Measurements from ENCODE around the gene RER1.

The RER1 gene

GRCh38 chr1:2376931-2377672 is 14.5 kb upstream of the RER1 start:
- no peak for DNase-seq

GRCh38 chr1:2377751-2378440 is 13.7 kb upstream of the RER1 start:
- DNase-seq = no peak

GRCh38 chr1:2378441-2378851 is 13.2 kb upstream of the RER1 start:
- DNase-seq = no peak

GRCh38 chr1:2378956-2379732 is 12.5 kb upstream of the RER1 start:
- no peak for DNase-seq

- no peak for DNase-seq
Measured at GRCh38 chr1:2379733-2380404, 11.8 kb upstream of the RER1 start.

GRCh38 chr1:2380816-2381591 is 10.6 kb upstream of the RER1 start:
- DNase-seq = no peak

- peak; percentile 80 to 85 for DNase-seq
Measured at GRCh38 chr1:2381741-2382620, 9.7 kb upstream of the RER1 start.

GRCh38 chr1:2382621-2383361 is 8.8 kb upstream of the RER1 start:
- DNase-seq = peak; percentile 31 to 50

GRCh38 chr1:2383576-2383975 is 8.1 kb upstream of the RER1 start:
- DNase-seq = no peak

GRCh38 chr1:2384130-2384860 is 7.3 kb upstream of the RER1 start:
- DNase-seq = no peak

GRCh38 chr1:2384941-2385481 is 6.6 kb upstream of the RER1 start:
- no peak for DNase-seq

- DNase-seq = no peak
Measured at GRCh38 chr1:2385606-2386280, 5.9 kb upstream of the RER1 start.

- no peak for DNase-seq
Measured at GRCh38 chr1:2386636-2387611, 4.7 kb upstream of the RER1 start.

GRCh38 chr1:2388004-2388913 is 3.4 kb upstream of the RER1 start:
- no peak for DNase-seq

- DNase-seq = no peak
Measured at GRCh38 chr1:2389644-2390043, 2.0 kb upstream of the RER1 start.

GRCh38 chr1:2391931-2392509 is 379 bp downstream of the RER1 start:
- no peak for DNase-seq

Measured in activated CD4-positive, alpha-beta T cell treated with anti-CD3 and anti-CD28 coated beads, Interleukin-2, amount 50 U/mL, for 48 hours (primary cell).